ENCODE measurements around the gene FAM237A. TPM values are rescaled to one million over a fixed set of nuclear protein-coding genes. Genes with fewer than 3 reads are reported as not detected.

FAM237A gene
- total RNA-seq, 1 donor from 2014 or later: not detected

DNA sequence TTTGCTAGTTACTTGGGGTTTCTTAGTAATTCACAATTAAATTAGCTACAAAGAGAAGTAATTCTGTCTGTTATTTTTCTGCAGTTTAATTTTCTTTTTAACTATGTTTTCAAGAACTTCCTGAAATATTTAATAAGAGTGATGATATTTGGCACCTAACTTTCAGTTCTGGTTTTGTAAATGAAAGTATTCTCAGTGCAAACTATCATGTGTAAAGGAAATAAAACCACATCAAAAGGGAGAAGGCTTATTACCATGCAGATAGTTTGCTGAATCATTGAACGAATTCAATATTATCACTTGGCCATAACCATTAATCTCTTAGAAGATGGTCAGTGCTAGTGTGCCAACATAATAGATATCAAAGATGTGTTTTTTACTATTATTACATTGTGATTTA is 46.7 kb downstream of the FAM237A start:
- no peak for DNase-seq (ENCODE audit: low read depth, low spot score)

DNA sequence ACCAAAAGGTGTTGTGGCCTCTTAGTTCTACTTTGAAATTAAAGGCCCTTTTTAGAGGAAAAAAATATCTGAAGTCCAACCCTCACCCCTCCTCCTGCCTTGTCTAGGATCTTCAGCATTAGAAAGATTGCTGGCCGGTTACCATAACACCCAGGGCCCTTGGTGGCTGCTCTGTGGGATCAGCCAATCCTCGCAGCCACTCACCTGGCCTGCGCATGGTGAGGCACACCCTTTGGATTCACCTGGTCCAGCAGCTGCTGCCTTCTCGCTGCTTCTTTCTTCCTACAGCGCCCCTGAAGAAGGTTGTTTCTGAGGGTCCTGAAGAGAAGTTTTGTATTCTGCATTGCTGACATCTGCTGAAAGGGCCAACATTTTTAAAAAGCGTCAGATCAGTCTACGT is 50.7 kb downstream of the FAM237A start:
- DNase-seq (ENCODE audit: low read depth, low spot score): no peak

DNA sequence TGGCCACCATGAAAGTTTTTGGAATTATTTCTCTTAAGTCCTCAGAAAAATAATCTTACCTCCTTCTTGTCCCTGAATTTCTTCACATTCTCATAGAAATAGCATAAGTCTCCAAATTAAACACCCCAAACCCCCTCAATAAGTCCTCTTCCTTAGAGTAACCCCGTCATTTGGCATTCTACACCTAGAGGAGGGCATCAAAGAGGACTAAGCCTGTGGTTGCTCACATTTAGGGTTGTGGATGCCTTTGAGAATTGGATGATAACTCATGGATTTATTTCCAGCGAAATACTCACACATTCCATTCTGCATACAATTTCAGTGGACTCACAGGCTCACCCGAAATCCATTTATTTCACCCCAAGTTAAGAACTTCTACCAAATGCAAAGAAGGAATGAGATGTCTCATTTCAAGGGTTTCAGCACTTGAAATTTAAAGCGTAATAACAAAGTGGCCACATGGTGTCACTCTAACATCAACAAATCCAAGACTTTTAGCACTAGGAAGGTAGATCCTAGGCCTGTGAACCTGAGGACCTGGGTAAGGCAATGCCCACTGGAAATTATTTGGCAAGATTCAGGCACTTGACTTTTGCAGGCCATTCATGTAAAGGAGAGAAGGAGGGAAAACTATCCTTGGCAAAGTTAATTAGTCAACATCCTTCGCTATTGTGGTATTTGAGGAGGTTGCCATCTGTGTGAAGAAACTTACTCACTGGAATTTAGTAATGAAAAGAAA is 51.3 kb downstream of the FAM237A start:
- DNase-seq (ENCODE audit: low read depth, low spot score): no peak

DNA sequence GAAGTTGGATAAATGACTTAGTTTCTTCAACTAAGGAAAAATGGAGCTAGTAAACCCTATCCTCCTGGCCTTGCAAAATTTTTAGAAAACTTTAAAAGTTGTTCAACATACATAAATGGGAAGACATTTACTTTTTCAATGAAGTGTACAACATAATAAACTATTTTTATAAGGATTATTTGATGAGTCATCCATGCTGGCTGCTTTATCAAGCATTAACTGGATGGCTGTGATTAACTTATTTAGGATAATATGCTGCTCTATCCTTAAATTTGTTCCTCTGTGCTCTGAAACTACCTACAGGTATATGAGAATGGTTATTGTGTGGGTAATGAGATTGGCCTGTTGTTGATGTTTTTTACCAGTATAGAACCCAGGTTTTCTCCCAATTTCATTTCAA is 54.6 kb downstream of the FAM237A start:
- DNase-seq (ENCODE audit: low read depth, low spot score): no peak

DNA sequence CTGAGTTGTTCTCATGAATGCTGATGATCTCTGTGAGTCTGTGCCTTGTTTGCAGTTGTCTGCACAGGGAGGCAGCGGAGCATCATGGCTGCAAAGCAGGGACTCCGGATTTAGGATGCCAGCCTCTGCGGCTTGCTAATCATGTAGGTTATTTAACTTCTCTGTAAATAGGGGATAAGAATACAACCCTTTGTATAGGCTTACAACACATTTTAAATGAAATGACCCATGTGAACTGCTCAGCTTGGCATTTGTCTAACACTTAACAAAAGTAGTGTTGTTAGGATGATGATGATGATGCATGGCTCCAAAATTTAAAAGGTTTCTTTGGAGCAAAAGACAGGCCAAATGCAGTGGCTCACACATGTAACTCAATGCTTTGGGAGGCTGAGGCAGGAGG is 56.5 kb downstream of the FAM237A start:
- DNase-seq (ENCODE audit: low read depth, low spot score): no peak

Other genes starting within 250 kb of the FAM237A start
- gene ADAM23, start 199.0 kb upstream of the FAM237A start, total RNA-seq: 5.1 and 15.3 TPM in 2 replicates
- not detected in 2 replicates for gene DYTN, start 75.9 kb downstream of the FAM237A start, total RNA-seq
- 0.26 and 0.35 TPM in 2 replicates for gene MDH1B, start 122.8 kb downstream of the FAM237A start, total RNA-seq
- 47.2 and 58.1 TPM in 2 replicates for gene FASTKD2, start 123.1 kb downstream of the FAM237A start, total RNA-seq